OCI-LY7 (cell line): ENCODE results near the gene PSD4.

ENCODE experiments used
- EZH2phosphoT487 ChIP-seq: fragments of 200-600 bp; sonication (generic); IDR thresholded peaks from 2 replicates; pipeline ENCODE4 v1.6.1; 2018; ENCODE audit warnings: low read depth, borderline replicate concordance, mild to moderate bottlenecking, mixed run types, antibody characterized with exemption, low read length, moderate library complexity, mixed read lengths
- TF ChIP-seq, protein P1 (sequence below): fragments of 200-600 bp; sonication (generic); conservative IDR thresholded peaks from 2 replicates; pipeline ENCODE4 v1.5.1; 2014; ENCODE audit warnings: mild to moderate bottlenecking, antibody characterized with exemption, low read length, moderate library complexity, mixed read lengths

DNA sequence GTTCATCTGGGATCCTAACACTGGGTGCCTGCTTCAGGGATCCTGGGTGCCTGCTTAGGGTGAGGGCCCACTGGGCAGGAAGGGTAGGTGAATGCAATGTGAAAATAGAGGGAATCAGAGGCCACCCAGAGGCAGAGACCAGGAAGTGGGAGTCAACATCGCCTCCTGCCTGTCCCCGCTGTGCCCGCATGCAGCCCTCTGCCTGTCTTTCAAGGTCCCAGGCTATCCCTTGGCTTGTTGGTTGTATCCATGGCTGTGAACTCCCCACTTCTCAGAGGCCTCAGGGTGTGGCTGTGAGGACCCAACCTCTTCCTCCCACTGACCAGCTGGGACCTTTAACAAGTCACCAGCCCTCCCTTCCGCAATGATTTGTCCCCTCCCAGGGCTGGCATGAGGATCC, 26.5 kb downstream of the PSD4 start:
- TF ChIP-seq, protein P1, sequence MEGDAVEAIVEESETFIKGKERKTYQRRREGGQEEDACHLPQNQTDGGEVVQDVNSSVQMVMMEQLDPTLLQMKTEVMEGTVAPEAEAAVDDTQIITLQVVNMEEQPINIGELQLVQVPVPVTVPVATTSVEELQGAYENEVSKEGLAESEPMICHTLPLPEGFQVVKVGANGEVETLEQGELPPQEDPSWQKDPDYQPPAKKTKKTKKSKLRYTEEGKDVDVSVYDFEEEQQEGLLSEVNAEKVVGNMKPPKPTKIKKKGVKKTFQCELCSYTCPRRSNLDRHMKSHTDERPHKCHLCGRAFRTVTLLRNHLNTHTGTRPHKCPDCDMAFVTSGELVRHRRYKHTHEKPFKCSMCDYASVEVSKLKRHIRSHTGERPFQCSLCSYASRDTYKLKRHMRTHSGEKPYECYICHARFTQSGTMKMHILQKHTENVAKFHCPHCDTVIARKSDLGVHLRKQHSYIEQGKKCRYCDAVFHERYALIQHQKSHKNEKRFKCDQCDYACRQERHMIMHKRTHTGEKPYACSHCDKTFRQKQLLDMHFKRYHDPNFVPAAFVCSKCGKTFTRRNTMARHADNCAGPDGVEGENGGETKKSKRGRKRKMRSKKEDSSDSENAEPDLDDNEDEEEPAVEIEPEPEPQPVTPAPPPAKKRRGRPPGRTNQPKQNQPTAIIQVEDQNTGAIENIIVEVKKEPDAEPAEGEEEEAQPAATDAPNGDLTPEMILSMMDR: peak; percentile 36; the same call in 1 of the 2 replicates
- no peak for TF ChIP-seq EZH2phosphoT487
